Mammary epithelial cell (primary cell): ENCODE results near the gene SPDL1.

Experiments
- EZH2 ChIP-seq: IDR thresholded peaks from 2 replicates; pipeline ENCODE4 v1.6.1; 2012; ENCODE audit warnings: low read length, inconsistent platforms, borderline replicate concordance
- TF ChIP-seq, protein P1 (sequence below), 2 donors: IDR thresholded peaks in 1 of 2; conservative IDR thresholded peaks in 1 of 2; 2 replicates each; pipeline ENCODE4 v1.5.1; 2011 to 2012; ENCODE audit warnings: inconsistent platforms in 2 of 2, low read length in 2 of 2, mild to moderate bottlenecking in 2 of 2, control low read depth in 1 of 2, low read depth in 1 of 2; ENCODE audit not compliant: insufficient read depth in 1 of 2; ENCODE audit errors: extremely low read depth in 1 of 2

DNA sequence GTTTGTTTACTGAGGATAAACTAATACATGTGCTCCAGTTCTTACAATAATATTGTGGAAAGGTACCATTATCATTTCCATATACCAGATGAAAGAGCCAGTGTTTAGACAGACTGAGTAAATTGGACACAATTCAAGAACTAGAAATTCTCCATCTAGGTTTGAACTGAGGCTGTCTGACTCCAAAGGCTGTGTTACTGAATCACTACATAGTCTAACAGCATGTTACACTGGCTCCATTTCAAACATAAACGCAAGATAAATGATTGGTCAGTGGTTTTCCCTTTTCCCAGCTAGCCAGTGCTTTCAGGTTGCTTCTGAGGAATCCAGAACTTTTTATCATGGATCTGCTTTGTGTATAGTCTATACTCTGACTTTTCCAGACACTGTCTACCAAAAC is 8.1 kb downstream of the SPDL1 start:
- TF ChIP-seq, protein P1, sequence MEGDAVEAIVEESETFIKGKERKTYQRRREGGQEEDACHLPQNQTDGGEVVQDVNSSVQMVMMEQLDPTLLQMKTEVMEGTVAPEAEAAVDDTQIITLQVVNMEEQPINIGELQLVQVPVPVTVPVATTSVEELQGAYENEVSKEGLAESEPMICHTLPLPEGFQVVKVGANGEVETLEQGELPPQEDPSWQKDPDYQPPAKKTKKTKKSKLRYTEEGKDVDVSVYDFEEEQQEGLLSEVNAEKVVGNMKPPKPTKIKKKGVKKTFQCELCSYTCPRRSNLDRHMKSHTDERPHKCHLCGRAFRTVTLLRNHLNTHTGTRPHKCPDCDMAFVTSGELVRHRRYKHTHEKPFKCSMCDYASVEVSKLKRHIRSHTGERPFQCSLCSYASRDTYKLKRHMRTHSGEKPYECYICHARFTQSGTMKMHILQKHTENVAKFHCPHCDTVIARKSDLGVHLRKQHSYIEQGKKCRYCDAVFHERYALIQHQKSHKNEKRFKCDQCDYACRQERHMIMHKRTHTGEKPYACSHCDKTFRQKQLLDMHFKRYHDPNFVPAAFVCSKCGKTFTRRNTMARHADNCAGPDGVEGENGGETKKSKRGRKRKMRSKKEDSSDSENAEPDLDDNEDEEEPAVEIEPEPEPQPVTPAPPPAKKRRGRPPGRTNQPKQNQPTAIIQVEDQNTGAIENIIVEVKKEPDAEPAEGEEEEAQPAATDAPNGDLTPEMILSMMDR (conservative IDR thresholded peaks at IDR 0.05 in 1 of 2, IDR thresholded peaks at IDR 0.05 in 1 of 2; ENCODE audit: extremely low read depth in 1 of 2, insufficient read depth in 1 of 2, low read depth in 1 of 2, low read length in 2 of 2), result no peak
- no peak for TF ChIP-seq EZH2
